KMS-11 (cell line): ENCODE measurements around the gene COL11A2.

Experiments
- H2AFZ ChIP-seq: fragments of 200-600 bp; sonication (generic); 2 replicates; pipeline ENCODE4 v1.6.1; 2016; ENCODE audit warnings: antibody characterized with exemption, mixed run types, low read depth
- H3K27ac ChIP-seq: fragments of 200-600 bp; sonication (generic); 2 replicates; pipeline ENCODE4 v1.6.1; 2016; ENCODE audit warnings: mild to moderate bottlenecking, mixed run types
- H3K27me3 ChIP-seq: fragments of 200-600 bp; sonication (generic); 2 replicates; pipeline ENCODE4 v1.6.1; 2017; ENCODE audit warnings: mild to moderate bottlenecking, low read depth, mixed run types, moderate library complexity; ENCODE audit not compliant: insufficient read depth
- H3K36me3 ChIP-seq: fragments of 200-600 bp; sonication (generic); 2 replicates; pipeline ENCODE4 v1.6.1; 2017; ENCODE audit warnings: mild to moderate bottlenecking, mixed run types; ENCODE audit not compliant: insufficient read depth
- H3K4me1 ChIP-seq: fragments of 200-600 bp; sonication (generic); 2 replicates; pipeline ENCODE4 v1.6.1; 2016; ENCODE audit warnings: mild to moderate bottlenecking, low read depth, mixed run types; ENCODE audit not compliant: poor library complexity, severe bottlenecking
- H3K4me2 ChIP-seq: fragments of 200-600 bp; sonication (generic); 2 replicates; pipeline ENCODE4 v1.7.0; 2016; ENCODE audit warnings: mild to moderate bottlenecking, mixed run types
- H3K4me3 ChIP-seq: fragments of 200-600 bp; sonication (generic); IDR thresholded peaks from 2 replicates; pipeline ENCODE4 v1.6.1; 2017; ENCODE audit warnings: low read depth, low read length, mixed read lengths; ENCODE audit not compliant: insufficient read depth
- H3K79me2 ChIP-seq: fragments of 200-600 bp; sonication (generic); 2 replicates; pipeline ENCODE4 v1.6.1; 2016; ENCODE audit warnings: low read depth, mixed run types; ENCODE audit not compliant: insufficient read depth
- H3K9ac ChIP-seq: fragments of 200-600 bp; sonication (generic); 2 replicates; pipeline ENCODE4 v1.6.1; 2016; ENCODE audit warnings: mild to moderate bottlenecking, mixed run types
- H4K20me1 ChIP-seq: fragments of 200-600 bp; sonication (generic); 2 replicates; pipeline ENCODE4 v1.6.1; 2016; ENCODE audit warnings: mild to moderate bottlenecking, mixed run types; ENCODE audit not compliant: insufficient read depth
- CTCF ChIP-seq: fragments of 200-600 bp; sonication (generic); conservative IDR thresholded peaks from 2 replicates; pipeline ENCODE4 v1.6.1; 2017; ENCODE audit warnings: low read depth, mild to moderate bottlenecking, antibody characterized with exemption, low read length, moderate library complexity, mixed read lengths

Gene COL11A2

GRCh38 chr6:33187809-33188208 lies 4.5 kb downstream of the COL11A2 start:
- peaks cover 6% of the 10 kb centered on the region for H3K4me1 ChIP-seq
- no peak overlapping the region for H3K27ac ChIP-seq
- no peaks in the 10 kb centered on the region for H3K36me3 ChIP-seq
- no peaks in the 10 kb centered on the region for H3K27me3 ChIP-seq
- no peak for TF ChIP-seq CTCF
- H3K79me2 ChIP-seq: no peaks in the 10 kb centered on the region
- H4K20me1 ChIP-seq: no peaks in the 10 kb centered on the region
- H3K9ac ChIP-seq: no peak overlapping the region
- no peak overlapping the region for H3K4me2 ChIP-seq
- H3K4me3 ChIP-seq: no peak overlapping the region
- no peak overlapping the region for H2AFZ ChIP-seq

GRCh38 chr6:33185654-33186187 lies 6.5 kb downstream of the COL11A2 start:
- Histone ChIP-seq H3K79me2 (no peaks in the 10 kb centered on the region), H3K36me3 (no peaks in the 10 kb centered on the region), H3K4me2 (no peak overlapping the region), H4K20me1 (no peaks in the 10 kb centered on the region), H3K27me3 (no peaks in the 10 kb centered on the region), H2AFZ (no peak overlapping the region), H3K4me3 (no peak overlapping the region), H3K9ac (no peak overlapping the region), H3K4me1 (peaks cover 6% of the 10 kb centered on the region), H3K27ac (no peak overlapping the region)
- TF ChIP-seq CTCF: no peak

GRCh38 chr6:33185190-33185589 lies 7.1 kb downstream of the COL11A2 start:
- no peak overlapping the region for H3K9ac ChIP-seq
- no peaks in the 10 kb centered on the region for H3K27me3 ChIP-seq
- no peak overlapping the region for H3K4me3 ChIP-seq
- H3K27ac ChIP-seq: no peak overlapping the region
- no peaks in the 10 kb centered on the region for H4K20me1 ChIP-seq
- TF ChIP-seq CTCF: no peak
- no peaks in the 10 kb centered on the region for H3K36me3 ChIP-seq
- H3K79me2 ChIP-seq: no peaks in the 10 kb centered on the region
- H2AFZ ChIP-seq: no peak overlapping the region
- H3K4me1 ChIP-seq: peaks cover 6% of the 10 kb centered on the region
- no peak overlapping the region for H3K4me2 ChIP-seq

- Histone ChIP-seq H3K36me3 (no peaks in the 10 kb centered on the region), H3K9ac (no peak overlapping the region), H3K27ac (no peak overlapping the region), H4K20me1 (no peaks in the 10 kb centered on the region), H3K79me2 (no peaks in the 10 kb centered on the region), H3K4me3 (no peak overlapping the region), H3K4me2 (no peak overlapping the region), H3K27me3 (no peaks in the 10 kb centered on the region), H3K4me1 (peaks cover 6% of the 10 kb centered on the region), H2AFZ (peak overlapping the region; percentile 64; the same call in 1 of the 2 replicates)
- no peak for TF ChIP-seq CTCF
Observed at GRCh38 chr6:33183071-33183683, 9.1 kb downstream of the COL11A2 start.
